Measurements from ENCODE around the gene GPT2.

GPT2 gene

GRCh38 chr16:46883690-46884512 is at the start of gene GPT2:
GPT2 (plus strand) TSS chr16:46884362; CDS start chr16:46884716, 354 bp downstream.
- H3K4me3 ChIP-seq (ENCODE audit: low read length), result peak within 1 kb of the TSS; percentile 76
- H3K4me1 ChIP-seq (ENCODE audit: control insufficient read depth, insufficient read depth, low read length), result peaks cover 6% of the 10 kb centered on the region
- H3K27ac ChIP-seq (ENCODE audit: low read depth, low read length), result peak within 1 kb of the TSS; percentile 61
- no peaks in the 10 kb centered on the region for H3K36me3 ChIP-seq (ENCODE audit: control insufficient read depth, insufficient read depth, low read length)
- H3K27me3 ChIP-seq (ENCODE audit: control insufficient read depth, insufficient read depth, low read length), result no peaks in the 10 kb centered on the region
- no peak within 1 kb of the TSS for H3K9ac ChIP-seq (ENCODE audit: low read length)

GRCh38 chr16:46836534-46837530 is 47.3 kb upstream of the GPT2 start:
- H3K4me3 ChIP-seq (ENCODE audit: low read length), result no peak overlapping the region
- H3K36me3 ChIP-seq (ENCODE audit: control insufficient read depth, insufficient read depth, low read length), result no peaks in the 10 kb centered on the region
- no peak overlapping the region for H3K9ac ChIP-seq (ENCODE audit: low read length)
- no peaks in the 10 kb centered on the region for H3K4me1 ChIP-seq (ENCODE audit: control insufficient read depth, insufficient read depth, low read length)
- no peaks in the 10 kb centered on the region for H3K27me3 ChIP-seq (ENCODE audit: control insufficient read depth, insufficient read depth, low read length)
- no peak overlapping the region for H3K27ac ChIP-seq (ENCODE audit: low read depth, low read length)

GRCh38 chr16:46839986-46840443 is 44.1 kb upstream of the GPT2 start:
- H3K4me3 ChIP-seq (ENCODE audit: low read length), result no peak overlapping the region
- no peaks in the 10 kb centered on the region for H3K36me3 ChIP-seq (ENCODE audit: control insufficient read depth, insufficient read depth, low read length)
- H3K27me3 ChIP-seq (ENCODE audit: control insufficient read depth, insufficient read depth, low read length), result no peaks in the 10 kb centered on the region
- H3K27ac ChIP-seq (ENCODE audit: low read depth, low read length), result no peak overlapping the region
- H3K9ac ChIP-seq (ENCODE audit: low read length), result no peak overlapping the region
- H3K4me1 ChIP-seq (ENCODE audit: control insufficient read depth, insufficient read depth, low read length), result no peaks in the 10 kb centered on the region

- Histone ChIP-seq H3K4me1 (ENCODE audit: control insufficient read depth, insufficient read depth, low read length) (no peaks in the 10 kb centered on the region), H3K36me3 (ENCODE audit: control insufficient read depth, insufficient read depth, low read length) (no peaks in the 10 kb centered on the region), H3K9ac (ENCODE audit: low read length) (no peak overlapping the region), H3K27me3 (ENCODE audit: control insufficient read depth, insufficient read depth, low read length) (no peaks in the 10 kb centered on the region), H3K27ac (ENCODE audit: low read depth, low read length) (no peak overlapping the region), H3K4me3 (ENCODE audit: low read length) (no peak overlapping the region)
These were observed 41.8 kb upstream of the GPT2 start for GRCh38 chr16:46842192-46842895.

GRCh38 chr16:46843898-46844642 is 40.1 kb upstream of the GPT2 start:
- H3K36me3 ChIP-seq (ENCODE audit: control insufficient read depth, insufficient read depth, low read length), result no peaks in the 10 kb centered on the region
- H3K4me1 ChIP-seq (ENCODE audit: control insufficient read depth, insufficient read depth, low read length), result no peaks in the 10 kb centered on the region
- no peak overlapping the region for H3K9ac ChIP-seq (ENCODE audit: low read length)
- H3K4me3 ChIP-seq (ENCODE audit: low read length), result no peak overlapping the region
- no peak overlapping the region for H3K27ac ChIP-seq (ENCODE audit: low read depth, low read length)
- no peaks in the 10 kb centered on the region for H3K27me3 ChIP-seq (ENCODE audit: control insufficient read depth, insufficient read depth, low read length)

GRCh38 chr16:46844771-46845170 is 39.4 kb upstream of the GPT2 start:
- H3K4me3 ChIP-seq (ENCODE audit: low read length), result no peak overlapping the region
- H3K4me1 ChIP-seq (ENCODE audit: control insufficient read depth, insufficient read depth, low read length), result no peaks in the 10 kb centered on the region
- no peaks in the 10 kb centered on the region for H3K27me3 ChIP-seq (ENCODE audit: control insufficient read depth, insufficient read depth, low read length)
- H3K36me3 ChIP-seq (ENCODE audit: control insufficient read depth, insufficient read depth, low read length), result no peaks in the 10 kb centered on the region
- no peak overlapping the region for H3K27ac ChIP-seq (ENCODE audit: low read depth, low read length)
- H3K9ac ChIP-seq (ENCODE audit: low read length), result no peak overlapping the region

GRCh38 chr16:46845952-46846351 is 38.2 kb upstream of the GPT2 start:
- no peak overlapping the region for H3K27ac ChIP-seq (ENCODE audit: low read depth, low read length)
- H3K36me3 ChIP-seq (ENCODE audit: control insufficient read depth, insufficient read depth, low read length), result no peaks in the 10 kb centered on the region
- H3K4me1 ChIP-seq (ENCODE audit: control insufficient read depth, insufficient read depth, low read length), result no peaks in the 10 kb centered on the region

GRCh38 chr16:46848768-46849764 is 35.1 kb upstream of the GPT2 start:
- Histone ChIP-seq H3K4me3 (ENCODE audit: low read length) (no peak overlapping the region), H3K27me3 (ENCODE audit: control insufficient read depth, insufficient read depth, low read length) (no peaks in the 10 kb centered on the region), H3K27ac (ENCODE audit: low read depth, low read length) (no peak overlapping the region), H3K4me1 (ENCODE audit: control insufficient read depth, insufficient read depth, low read length) (no peaks in the 10 kb centered on the region), H3K36me3 (ENCODE audit: control insufficient read depth, insufficient read depth, low read length) (no peaks in the 10 kb centered on the region), H3K9ac (ENCODE audit: low read length) (no peak overlapping the region)

More at GRCh38 chr16:46845952-46846351, 38.2 kb upstream of the GPT2 start:
- H3K27me3 ChIP-seq (ENCODE audit: control insufficient read depth, insufficient read depth, low read length), result no peaks in the 10 kb centered on the region
- H3K4me3 ChIP-seq (ENCODE audit: low read length), result no peak overlapping the region
- no peak overlapping the region for H3K9ac ChIP-seq (ENCODE audit: low read length)

- H3K4me3 ChIP-seq (ENCODE audit: low read length), result no peak overlapping the region
- no peak overlapping the region for H3K27ac ChIP-seq (ENCODE audit: low read depth, low read length)
- no peaks in the 10 kb centered on the region for H3K36me3 ChIP-seq (ENCODE audit: control insufficient read depth, insufficient read depth, low read length)
- H3K9ac ChIP-seq (ENCODE audit: low read length), result no peak overlapping the region
- no peaks in the 10 kb centered on the region for H3K27me3 ChIP-seq (ENCODE audit: control insufficient read depth, insufficient read depth, low read length)
- H3K4me1 ChIP-seq (ENCODE audit: control insufficient read depth, insufficient read depth, low read length), result no peaks in the 10 kb centered on the region
These were observed 33.3 kb upstream of the GPT2 start for GRCh38 chr16:46850619-46851555.

GRCh38 chr16:46852130-46852529 is 32.0 kb upstream of the GPT2 start:
- H3K9ac ChIP-seq (ENCODE audit: low read length), result no peak overlapping the region
- no peaks in the 10 kb centered on the region for H3K4me1 ChIP-seq (ENCODE audit: control insufficient read depth, insufficient read depth, low read length)
- H3K4me3 ChIP-seq (ENCODE audit: low read length), result no peak overlapping the region
- H3K36me3 ChIP-seq (ENCODE audit: control insufficient read depth, insufficient read depth, low read length), result no peaks in the 10 kb centered on the region
- no peak overlapping the region for H3K27ac ChIP-seq (ENCODE audit: low read depth, low read length)
- no peaks in the 10 kb centered on the region for H3K27me3 ChIP-seq (ENCODE audit: control insufficient read depth, insufficient read depth, low read length)
